CD1c-positive myeloid dendritic cell (primary cell): ENCODE measurements around the gene TCTN2.

Experiments
- DNase-seq: peaks from one replicate; pipeline ENCODE4 v3.0.0-alpha.2; 2016; ENCODE audit errors: extremely low spot score

Gene TCTN2

DNA sequence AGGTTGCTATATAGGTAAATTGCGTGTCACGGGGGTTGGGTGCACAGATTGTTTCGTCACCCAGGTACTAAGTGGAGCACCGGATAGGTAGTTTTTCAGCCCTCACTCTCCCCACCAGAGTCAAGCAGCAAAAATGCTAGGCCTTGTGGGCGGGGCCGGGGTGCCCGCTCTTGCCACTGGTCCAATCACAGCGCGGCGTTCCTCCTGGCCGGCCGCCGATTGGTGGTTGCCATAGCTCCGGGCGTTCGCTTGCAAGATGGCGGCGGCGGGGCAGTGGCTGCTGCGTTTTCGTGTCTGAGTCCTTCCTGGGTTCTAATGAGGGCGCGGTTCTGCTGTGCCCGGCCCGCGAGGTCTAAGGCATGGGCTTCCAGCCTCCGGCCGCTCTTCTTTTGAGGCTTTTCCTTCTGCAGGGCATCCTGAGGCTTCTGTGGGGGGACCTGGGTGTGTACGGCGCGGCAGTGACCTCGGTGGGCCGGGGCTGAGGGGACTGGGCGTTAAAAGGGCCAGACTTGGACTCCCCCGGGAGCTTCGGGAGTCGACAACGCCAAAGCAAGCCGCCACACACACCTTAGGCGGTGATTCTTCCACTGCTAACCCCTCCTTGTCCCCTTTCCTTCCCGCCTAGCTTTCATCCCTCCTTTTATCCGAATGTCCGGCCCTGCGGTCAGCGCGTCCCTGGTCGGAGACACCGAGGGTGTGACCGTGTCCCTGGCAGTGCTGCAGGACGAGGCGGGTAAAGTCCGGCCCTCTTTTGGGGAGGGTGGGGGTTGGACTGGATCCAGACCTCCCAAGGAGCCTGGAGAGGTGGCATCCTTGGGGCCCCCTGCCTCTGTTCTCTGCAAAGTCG is at the start of gene TCTN2:
TSS of gene TCTN2 (plus strand) at position 232 of the 847 bp plus-strand sequence. CDS start at position 360, 128 bp downstream.
- DNase-seq, result peak; percentile 93

GRCh38 chr12:123621619-123622530 is 49.0 kb upstream of the TCTN2 start:
- DNase-seq, result no peak

- peak; percentile 98 for DNase-seq
Measured at GRCh38 chr12:123633379-123634141, 37.4 kb upstream of the TCTN2 start, which contains the start of the genes EIF2B1 and GTF2H3. Gene EIF2B1, minus strand, starts transcription at chr12:123633686. Its CDS starts 129 bp downstream, at chr12:123633557. Gene GTF2H3, plus strand, starts transcription at chr12:123633829. Its CDS starts 31 bp downstream, at chr12:123633860.

DNA sequence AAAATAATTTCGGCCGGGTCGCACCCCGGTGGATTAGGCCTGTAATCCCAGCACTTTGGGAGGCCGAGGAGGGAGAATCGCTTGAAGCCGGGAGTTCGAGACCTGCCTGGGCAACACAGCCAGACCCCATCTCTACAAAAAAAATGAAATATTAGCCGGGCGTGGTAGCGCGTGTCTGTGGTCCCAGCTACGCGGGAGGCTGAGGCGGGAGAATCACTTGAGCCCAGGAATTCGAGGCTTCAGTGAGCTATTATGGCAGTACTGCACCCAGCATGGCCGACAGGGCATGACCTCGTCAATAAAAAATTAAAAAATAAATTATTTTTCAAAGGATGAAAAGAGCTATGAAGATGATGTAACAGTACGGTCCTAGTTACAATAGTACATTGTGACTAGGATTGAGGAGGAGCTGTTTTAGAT is 36.8 kb upstream of the TCTN2 start:
- DNase-seq, result no peak

GRCh38 chr12:123643911-123644310 is 27.0 kb upstream of the TCTN2 start:
- DNase-seq, result no peak

DNA sequence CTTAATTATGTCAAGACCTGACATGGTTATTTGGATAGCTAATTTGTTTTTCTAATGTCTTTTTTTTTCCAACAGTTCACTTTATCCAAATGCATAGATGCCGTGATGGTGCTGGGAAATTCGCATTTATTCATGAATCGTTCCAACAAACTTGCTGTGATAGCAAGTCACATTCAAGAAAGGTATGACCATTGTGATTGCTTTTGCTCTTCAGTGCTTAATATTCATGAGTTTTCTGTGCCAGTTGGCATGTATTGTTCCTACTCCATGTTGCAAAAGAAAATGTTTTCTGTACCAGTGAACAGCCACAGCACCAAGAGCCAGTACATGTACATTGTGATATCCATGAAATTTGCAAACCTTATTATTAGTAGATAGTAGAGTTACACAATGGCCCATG is 25.5 kb upstream of the TCTN2 start:
- DNase-seq, result no peak

- no peak for DNase-seq
Measured at GRCh38 chr12:123645878-123646277, 25.0 kb upstream of the TCTN2 start.

GRCh38 chr12:123648401-123648800 is 22.5 kb upstream of the TCTN2 start:
- no peak for DNase-seq

DNA sequence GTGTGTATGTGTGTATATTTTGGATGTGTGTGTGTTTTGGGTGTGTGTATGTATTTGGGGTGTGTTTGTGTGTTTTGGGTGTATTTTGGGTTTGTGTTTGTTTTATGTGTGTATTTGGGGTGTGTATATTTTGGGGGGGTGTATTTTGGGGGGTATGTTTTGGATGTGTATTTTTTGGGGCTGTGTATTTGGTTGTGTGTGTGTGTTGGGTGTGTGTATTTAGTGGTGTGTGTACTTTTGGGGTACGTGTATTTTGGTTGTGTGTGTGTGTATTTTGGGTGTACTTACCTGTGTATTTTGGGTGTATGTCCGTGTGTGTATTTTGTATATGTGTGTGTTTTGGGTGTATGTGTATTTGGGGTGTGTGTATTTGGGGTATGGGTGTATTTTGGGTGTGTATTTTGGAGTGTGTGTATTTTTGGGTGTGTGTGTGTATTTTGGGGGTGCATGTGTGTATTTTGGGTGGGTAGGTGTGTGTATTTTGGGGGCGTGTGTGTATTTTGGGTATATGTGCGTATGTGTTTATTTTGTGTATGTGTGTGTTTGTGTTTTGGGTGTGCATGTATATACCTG is 16.7 kb upstream of the TCTN2 start:
- no peak for DNase-seq

GRCh38 chr12:123655420-123655819 is 15.5 kb upstream of the TCTN2 start:
- DNase-seq, result no peak

DNA sequence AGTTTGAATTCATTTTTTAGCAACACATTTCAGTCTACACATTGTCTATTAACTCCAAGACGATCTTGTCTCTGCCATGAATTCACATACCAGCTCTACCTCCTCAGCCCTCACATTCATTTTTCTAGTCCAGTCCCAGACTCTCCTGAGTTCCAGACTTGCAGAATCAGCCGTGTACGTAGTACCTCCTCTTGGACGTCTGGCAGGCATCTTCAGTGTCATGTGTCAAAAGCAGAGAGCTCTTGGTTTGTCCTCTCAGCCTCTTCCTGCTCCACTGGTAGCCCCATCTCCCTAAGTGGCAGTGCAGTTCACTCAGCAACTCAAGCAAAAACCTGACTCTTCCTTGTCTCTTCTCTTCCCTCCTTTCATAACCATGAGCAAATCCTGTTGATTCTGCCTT is 14.5 kb upstream of the TCTN2 start:
- no peak for DNase-seq

DNA sequence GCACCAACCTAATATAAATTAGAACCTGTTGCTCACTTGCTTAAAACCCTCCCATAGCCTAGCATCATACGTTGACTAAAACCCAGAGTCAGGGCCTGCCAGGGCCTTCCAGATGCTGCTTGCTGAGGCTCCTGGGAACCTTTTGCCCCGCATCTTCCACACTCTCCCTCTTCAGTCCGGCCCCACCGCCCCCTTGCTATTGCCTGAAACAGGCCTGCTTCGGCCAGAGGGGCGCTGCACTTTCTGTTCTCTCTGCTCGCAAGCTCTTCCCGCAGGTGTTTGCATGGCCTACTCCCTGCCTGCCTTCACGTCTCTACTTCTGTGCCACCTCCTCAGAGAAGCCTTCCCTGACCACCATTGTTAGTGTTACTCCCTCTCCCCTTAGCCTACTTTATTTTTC is 13.7 kb upstream of the TCTN2 start:
- DNase-seq, result no peak

DNA sequence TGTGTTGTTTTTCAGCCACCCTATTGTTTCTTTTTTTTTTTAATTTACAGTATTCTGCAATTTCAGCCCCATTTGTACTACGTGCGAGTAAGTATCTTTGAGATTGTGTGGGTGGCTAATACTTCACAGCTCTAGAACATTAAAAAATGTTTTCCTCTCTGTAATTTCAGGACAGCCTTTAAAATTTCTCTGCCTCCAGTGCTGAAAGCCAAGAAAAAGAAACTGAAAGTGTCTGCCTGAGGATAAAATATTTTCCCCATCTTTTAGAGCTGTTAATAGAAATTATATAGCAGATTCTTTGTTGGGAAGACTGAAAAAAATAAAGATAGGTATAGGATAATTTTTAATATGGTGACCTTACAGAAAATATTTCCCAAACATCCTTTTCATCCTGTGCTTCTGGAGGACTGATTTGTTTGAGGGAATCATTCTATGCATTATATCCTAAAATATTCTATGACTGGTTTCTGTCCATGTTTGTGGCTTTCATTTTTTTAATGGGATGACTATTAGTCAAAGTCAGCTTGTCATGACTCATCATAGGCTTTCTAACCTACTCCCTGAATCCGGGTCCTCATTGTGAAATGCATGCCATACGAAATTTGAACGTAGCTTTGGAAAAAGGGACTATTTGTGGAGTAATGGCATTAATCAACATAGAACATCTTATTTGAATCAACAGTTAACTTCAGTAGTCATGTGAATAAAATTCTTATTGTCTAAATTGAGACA is 10.8 kb upstream of the TCTN2 start:
- DNase-seq, result peak; percentile 37

DNA sequence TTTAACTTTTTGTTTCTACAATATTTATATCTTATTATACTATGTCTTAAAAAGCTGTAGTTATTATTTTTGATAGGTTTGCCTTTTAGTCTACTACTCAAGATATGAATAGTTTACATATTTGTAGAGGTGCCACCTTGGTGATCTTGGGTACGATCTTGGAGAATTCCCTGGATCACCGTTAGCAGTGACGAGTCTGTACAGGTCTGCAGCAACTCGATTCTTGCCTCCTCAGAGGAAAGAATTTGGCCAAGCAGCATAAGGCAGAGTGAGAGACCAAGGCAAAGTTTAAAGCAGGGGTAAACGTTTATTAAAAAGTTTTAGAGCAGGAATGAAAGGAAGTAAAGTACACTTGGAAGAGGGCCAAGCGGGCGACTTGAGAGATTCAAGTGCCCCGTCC is 3.1 kb upstream of the TCTN2 start:
- DNase-seq, result no peak

DNA sequence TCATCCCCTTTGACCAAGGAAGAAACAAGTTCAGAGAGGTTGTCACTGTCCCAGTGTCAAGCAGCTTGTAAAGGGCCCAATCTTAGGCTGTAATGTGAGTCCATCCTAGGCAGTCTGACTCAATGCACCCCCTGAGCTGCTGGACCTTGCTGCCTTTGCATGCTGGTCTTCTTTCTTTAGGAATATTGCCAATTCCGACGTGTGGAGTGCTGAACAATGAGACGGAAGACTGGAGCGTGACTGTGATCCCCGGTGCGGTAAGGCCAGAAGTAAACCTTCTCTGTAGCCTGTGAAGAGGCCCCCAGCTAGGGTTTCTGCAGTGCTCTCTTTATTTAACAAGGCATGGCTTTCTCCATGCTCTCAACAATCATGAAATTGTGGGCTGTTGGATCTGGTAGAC is 963 bp downstream of the TCTN2 start:
- DNase-seq, result no peak

DNA sequence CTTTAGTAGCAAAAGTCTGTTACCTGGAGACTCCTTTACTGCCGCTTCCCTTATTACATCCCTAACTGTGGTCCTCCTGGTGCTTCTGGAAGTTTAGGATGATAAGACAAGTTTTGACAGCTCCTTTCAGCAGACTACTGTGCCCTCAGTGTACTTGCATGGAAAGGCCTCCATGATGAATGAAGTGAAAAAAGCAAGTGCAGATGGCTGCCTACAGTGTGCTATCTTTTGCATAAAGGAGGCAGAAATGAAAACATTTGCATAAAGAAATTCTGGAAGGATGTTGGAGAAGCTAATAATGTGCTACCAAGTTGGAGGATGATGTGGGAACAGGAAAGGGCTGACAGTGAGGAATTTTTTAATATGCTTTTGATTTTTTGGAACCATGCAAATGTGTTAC is 4.5 kb downstream of the TCTN2 start:
- DNase-seq, result no peak

DNA sequence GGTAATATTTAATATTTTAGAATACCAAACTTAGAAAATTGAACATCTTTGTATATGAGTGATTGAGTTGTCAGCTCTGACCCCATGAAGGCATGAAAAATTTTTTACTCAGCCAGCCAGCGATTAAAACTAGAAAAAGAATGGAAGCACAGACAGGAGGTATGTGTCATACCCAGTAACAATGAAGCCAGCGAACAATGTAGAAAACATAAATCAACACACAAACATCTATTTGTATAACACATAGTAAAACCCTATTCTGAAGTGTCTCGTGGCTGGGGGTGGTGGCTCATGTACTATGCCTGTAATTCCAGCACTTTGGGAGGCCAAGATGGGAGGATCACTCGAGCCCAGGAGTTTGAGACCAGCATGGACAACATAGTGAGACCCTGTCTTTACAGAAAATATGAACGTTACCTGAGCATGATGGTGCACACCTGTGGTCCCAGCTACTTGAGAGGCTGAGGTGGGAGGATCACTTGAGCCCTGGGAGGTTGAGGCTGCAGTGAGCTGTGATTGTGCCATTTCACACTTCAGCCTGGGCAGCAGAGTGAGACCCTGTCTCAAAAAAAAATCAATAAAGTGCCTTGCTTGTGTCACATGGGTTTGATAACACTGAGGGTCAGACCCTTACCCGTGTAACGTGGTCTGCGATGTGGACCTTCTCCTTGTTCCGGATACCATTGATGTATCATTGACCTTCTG is 5.9 kb downstream of the TCTN2 start:
- DNase-seq, result no peak

DNA sequence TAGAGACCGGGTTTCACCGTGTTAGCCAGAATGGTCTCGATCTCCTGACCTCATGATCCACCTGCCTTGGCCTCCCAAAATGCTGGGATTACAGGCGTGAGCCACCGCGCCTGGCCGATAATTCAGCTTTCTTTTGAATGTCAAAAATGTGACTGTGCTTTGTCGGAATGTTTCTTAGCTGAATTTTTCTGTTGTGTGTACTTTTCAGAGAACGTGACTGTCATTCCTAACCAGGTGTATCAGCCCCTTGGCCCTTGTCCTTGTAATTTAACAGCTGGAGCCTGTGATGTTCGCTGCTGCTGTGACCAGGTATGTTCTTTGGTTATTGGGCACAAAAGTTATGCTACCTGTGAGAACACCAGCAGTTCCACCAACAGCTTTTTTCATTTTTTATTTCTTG is 8.1 kb downstream of the TCTN2 start:
- no peak for DNase-seq

DNA sequence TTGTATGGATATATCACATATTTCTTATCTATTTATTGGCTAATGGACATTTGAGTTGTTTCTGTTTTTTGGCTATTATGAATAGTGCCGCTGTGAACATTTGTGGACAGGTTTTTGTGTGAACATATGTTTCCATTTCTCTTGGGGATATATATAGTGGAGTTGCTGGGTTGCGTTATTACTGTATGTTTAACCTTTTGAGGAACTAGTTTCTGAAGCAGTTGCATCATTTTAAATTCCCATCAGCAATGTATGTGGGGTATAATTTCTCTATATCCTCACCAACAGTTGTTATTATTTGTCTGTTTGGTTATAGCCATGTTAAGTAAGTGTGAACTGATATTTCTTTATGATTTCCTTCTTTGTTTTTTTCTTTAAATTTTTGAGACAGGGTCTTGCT is 10.7 kb downstream of the TCTN2 start:
- peak; percentile 62 for DNase-seq

DNA sequence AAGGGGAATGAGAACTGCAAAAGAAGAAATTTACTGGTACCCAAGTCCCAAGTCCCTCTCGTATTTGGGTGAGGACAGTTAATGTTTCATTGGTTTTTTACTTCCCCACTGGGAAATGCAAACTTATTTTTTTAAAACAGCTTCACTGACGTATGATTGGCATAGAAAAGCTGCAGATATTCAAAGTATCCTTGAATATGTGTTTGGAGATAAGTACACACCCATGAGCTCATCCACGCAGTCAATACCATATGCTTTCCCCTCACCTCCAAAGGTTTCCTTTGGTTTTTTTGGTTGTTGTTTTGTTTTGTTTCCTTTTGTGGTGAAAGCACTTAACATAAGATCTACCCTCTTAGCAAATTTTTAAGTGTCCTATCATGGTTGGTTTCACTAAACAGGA is 13.1 kb downstream of the TCTN2 start:
- no peak for DNase-seq
